RWPE2 (cell line): Measurements from ENCODE around the gene PRDM16.

Experiments
- ATAC-seq: fragments of 200-7000 bp; cut with Tn5 transposase; 3 replicates; pipeline ENCODE4 v1.9.1; 2021; ENCODE audit warnings: low read depth
- DNase-seq: peaks from one replicate; pipeline ENCODE4 v3.0.0-alpha.2; 2020; ENCODE audit warnings: low spot score
- H3K27ac ChIP-seq: fragments of 450-650 bp; 2 replicates; pipeline ENCODE4 v1.5.1; 2017; ENCODE audit warnings: mild to moderate bottlenecking; ENCODE audit not compliant: poor library complexity, severe bottlenecking
- H3K27me3 ChIP-seq: fragments of 250-450 bp; sonication (Bioruptor Pico); 2 replicates; pipeline ENCODE4 v1.5.1; 2021; ENCODE audit warnings: mild to moderate bottlenecking, moderate library complexity; ENCODE audit not compliant: insufficient read depth, poor library complexity, severe bottlenecking
- H3K36me3 ChIP-seq: fragments of 250-450 bp; sonication (Bioruptor Pico); 2 replicates; pipeline ENCODE4 v1.5.1; 2020; ENCODE audit warnings: low read depth, mild to moderate bottlenecking, moderate library complexity
- H3K4me1 ChIP-seq: fragments of 250-450 bp; sonication (Bioruptor Pico); 2 replicates; pipeline ENCODE4 v1.5.1; 2021; ENCODE audit warnings: mild to moderate bottlenecking, moderate library complexity; ENCODE audit not compliant: insufficient read depth, poor library complexity, severe bottlenecking
- H3K4me3 ChIP-seq: fragments of 250-450 bp; sonication (Bioruptor Pico); 2 replicates; pipeline ENCODE4 v1.5.1; 2021; ENCODE audit warnings: mild to moderate bottlenecking, moderate library complexity; ENCODE audit not compliant: severe bottlenecking
- H3K9me3 ChIP-seq: fragments of 250-450 bp; sonication (Bioruptor Pico); 2 replicates; pipeline ENCODE4 v1.5.1; 2021; ENCODE audit warnings: mild to moderate bottlenecking, moderate library complexity; ENCODE audit not compliant: severe bottlenecking
- CTCF ChIP-seq: fragments of 450-650 bp; IDR thresholded peaks from one replicate; pipeline ENCODE4 v1.5.1; 2017; ENCODE audit warnings: mild to moderate bottlenecking, moderate library complexity; ENCODE audit not compliant: poor library complexity, severe bottlenecking

The PRDM16 gene

GRCh38 chr1:3460672-3461131, 391.7 kb downstream of the PRDM16 start:
- DNase-seq (no peak), ATAC-seq (no peak)
- Histone ChIP-seq H3K36me3 (no peaks in the 10 kb centered on the region; the same call in 1 of the 2 replicates), H3K27me3 (no peaks in the 10 kb centered on the region), H3K9me3 (no peaks in the 10 kb centered on the region), H3K27ac (peak overlapping the region; percentile 13), H3K4me1 (peaks cover 23% of the 10 kb centered on the region), H3K4me3 (no peak overlapping the region)
- no peak for TF ChIP-seq CTCF

- TF ChIP-seq CTCF, result no peak
- ATAC-seq, result no peak
- peaks cover 27% of the 10 kb centered on the region for H3K4me1 ChIP-seq
Measured at GRCh38 chr1:3461238-3461933, 392.4 kb downstream of the PRDM16 start.

GRCh38 chr1:3461934-3462275, 392.9 kb downstream of the PRDM16 start:
- Histone ChIP-seq H3K36me3 (no peaks in the 10 kb centered on the region; the same call in 1 of the 2 replicates), H3K4me3 (no peak overlapping the region), H3K27me3 (no peaks in the 10 kb centered on the region), H3K4me1 (peaks cover 32% of the 10 kb centered on the region), H3K27ac (no peak overlapping the region), H3K9me3 (no peaks in the 10 kb centered on the region)
- ATAC-seq, result no peak
- DNase-seq, result no peak
- TF ChIP-seq CTCF, result no peak

More at GRCh38 chr1:3461238-3461933, 392.4 kb downstream of the PRDM16 start:
- DNase-seq, result no peak
- no peaks in the 10 kb centered on the region; the same call in 1 of the 2 replicates for H3K36me3 ChIP-seq
- H3K4me3 ChIP-seq, result no peak overlapping the region
- H3K9me3 ChIP-seq, result no peaks in the 10 kb centered on the region
- H3K27me3 ChIP-seq, result no peaks in the 10 kb centered on the region
- H3K27ac ChIP-seq, result no peak overlapping the region

- Histone ChIP-seq H3K27ac (no peak overlapping the region), H3K27me3 (no peaks in the 10 kb centered on the region), H3K4me3 (no peak overlapping the region), H3K9me3 (no peaks in the 10 kb centered on the region), H3K36me3 (no peaks in the 10 kb centered on the region; the same call in 1 of the 2 replicates), H3K4me1 (peaks cover 37% of the 10 kb centered on the region)
- no peak for TF ChIP-seq CTCF
- DNase-seq, result no peak
- no peak for ATAC-seq
Measured at GRCh38 chr1:3462356-3463012, 393.5 kb downstream of the PRDM16 start.

- no peak for TF ChIP-seq CTCF
- no peak for ATAC-seq
- Histone ChIP-seq H3K27ac (no peak overlapping the region), H3K4me3 (no peak overlapping the region), H3K4me1 (peaks cover 42% of the 10 kb centered on the region), H3K36me3 (no peaks in the 10 kb centered on the region; the same call in 1 of the 2 replicates), H3K9me3 (no peaks in the 10 kb centered on the region), H3K27me3 (no peaks in the 10 kb centered on the region)
- peak; percentile 49 for DNase-seq
Measured at GRCh38 chr1:3463013-3463385, 394.0 kb downstream of the PRDM16 start.
